Transverse colon (tissue), 4 donors: ENCODE results near the gene CDH15. TPM values are rescaled to one million over a fixed set of nuclear protein-coding genes. Genes with fewer than 3 reads are reported as not detected.

Experiments
- DNase-seq: peaks from one replicate; pipeline ENCODE4 v3.0.0-alpha.2; 2019
- H3K27ac ChIP-seq, 4 donors: fragments of 200-600 bp; sonication (generic); 2 replicates each; pipeline ENCODE4 v1.5.1; 2016 to 2018; ENCODE audit warnings: inconsistent platforms in 4 of 4
- H3K27me3 ChIP-seq: fragments of 200-600 bp; sonication (generic); 2 replicates; pipeline ENCODE4 v1.5.1; 2017; ENCODE audit warnings: inconsistent platforms
- H3K36me3 ChIP-seq, 4 donors: fragments of 200-600 bp; sonication (generic); 2 replicates each; pipeline ENCODE4 v1.5.1; 2017 to 2019; ENCODE audit warnings: inconsistent platforms in 4 of 4
- H3K4me1 ChIP-seq, 4 donors: fragments of 200-600 bp; sonication (generic); 2 replicates each; pipeline ENCODE4 v1.5.1; 2017 to 2020; ENCODE audit warnings: inconsistent platforms in 4 of 4
- H3K4me3 ChIP-seq, 4 donors: fragments of 200-600 bp; sonication (generic); 1 replicate in 1 of 4; 2 replicates in 3 of 4; pipeline versions ENCODE4 v1.5.1 to v1.6.1; 2017 to 2019; ENCODE audit warnings: inconsistent platforms in 4 of 4
- H3K9me3 ChIP-seq, 2 donors: fragments of 200-600 bp; sonication (generic); 2 replicates each; pipeline ENCODE4 v1.5.1; 2017 to 2019; ENCODE audit warnings: inconsistent platforms in 2 of 2
- EP300 ChIP-seq: sonication (generic); formaldehyde crosslinking; IDR thresholded peaks from one replicate; pipeline ENCODE4 v1.6.1; 2017; ENCODE audit warnings: antibody characterized with exemption, low read depth
- POLR2A ChIP-seq: fragments of 450-650 bp; IDR thresholded peaks from one replicate; pipeline ENCODE4 v1.6.1; 2016; ENCODE audit warnings: antibody characterized with exemption, mild to moderate bottlenecking, moderate library complexity
- POLR2AphosphoS5 ChIP-seq, 3 donors: sonication (generic); formaldehyde crosslinking; IDR thresholded peaks; one replicate each; pipeline ENCODE4 v1.6.1; 2016; ENCODE audit warnings: antibody characterized with exemption in 3 of 3
- WGBS, 2 donors: methylation state at CpG; one replicate each; pipeline ENCODE4 v1.1.5; 2018; ENCODE audit warnings: low coverage in 1 of 2; 5-methylcytosine and 5-hydroxymethylcytosine counted together
- in situ Hi-C, 4 donors: fragments of 200-750 bp; cut with MboI; loops; one replicate each; pipeline versions ENCODE4 v1.15.0 to v1.15.1; 2017; ENCODE audit warnings: low sequenced_read_pairs in 3 of 4, low pct_ligation_motif_present in 1 of 4, low pct_unique_long_range_greater_than_20kb in 1 of 4
- intact Hi-C: fragments of 100-400 bp; cut with DNase I; formaldehyde crosslinking; loops from one replicate; pipeline ENCODE4 v1.15.1; 2023; ENCODE audit warnings: low total_unique reads
- total RNA-seq, 4 donors: library from RNA; depleted of rRNA; stranded (reverse); fragments of >200 nt; gene quantifications; one replicate each; pipeline ENCODE4 v1.1.0, GENCODE V29; 2016
- TF ChIP-seq, protein P1 (sequence below), 5 experiments: fragments of 200-600 bp in 3 of 5; fragments of 450-650 bp in 2 of 5; sonication (generic) in 3 of 5; IDR thresholded peaks; 1 replicate in 2 of 5; 2 replicates in 3 of 5; pipeline ENCODE4 v1.5.1; 2016 to 2017; ENCODE audit warnings: antibody characterized with exemption in 5 of 5, inconsistent platforms in 3 of 5, mild to moderate bottlenecking in 2 of 5, moderate library complexity in 1 of 5

Gene CDH15
- total RNA-seq, 4 donors from 2014 or later: not detected

DNA sequence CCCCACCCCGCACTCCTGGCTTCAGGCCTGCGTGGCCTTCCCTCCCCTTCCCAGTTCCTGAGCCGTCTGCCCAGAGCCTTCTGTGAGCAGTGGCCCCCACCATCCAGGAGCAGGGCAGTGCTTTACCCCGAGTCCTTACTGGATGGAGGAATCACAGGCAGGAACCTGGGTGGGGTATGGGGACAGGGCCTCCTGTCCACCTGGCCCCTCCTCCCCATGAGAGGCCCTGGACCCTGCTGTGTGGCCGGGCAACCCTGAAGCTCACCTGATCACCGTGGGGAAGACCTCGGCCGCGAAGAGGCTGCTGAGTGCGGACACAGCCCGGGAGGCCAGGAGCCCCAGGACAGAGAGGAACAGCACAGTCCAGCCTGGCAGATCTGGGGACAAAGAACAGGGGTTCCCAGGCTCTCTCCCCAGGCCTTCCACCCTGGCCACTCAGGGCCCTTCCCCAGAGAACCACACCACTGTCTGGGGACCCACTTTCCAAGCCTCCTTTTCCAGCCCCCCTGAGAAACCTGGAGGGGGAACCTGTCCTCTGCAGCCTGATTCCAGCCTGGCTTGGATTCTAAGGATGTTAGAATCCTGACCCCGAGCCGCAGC lies 25.6 kb downstream of the CDH15 start:
- Histone ChIP-seq H3K4me3 (no peak overlapping the region), H3K27me3 (peaks cover 52% of the 10 kb centered on the region), H3K36me3 (no peaks in the 10 kb centered on the region), H3K9me3 (no peaks in the 10 kb centered on the region), H3K27ac (no peak overlapping the region), H3K4me1 (peaks cover 1 to 23% (median 15%) of the 10 kb centered on the region in 4 donors)
- intact Hi-C loops (no loop called here), in situ Hi-C loops (no loop called here)
- no peak for DNase-seq
- WGBS, 2 donors: 90% methylated on average over 7 to 8 of the region's 13 CpGs
- TF ChIP-seq POLR2AphosphoS5 (IDR thresholded peaks at IDR 0.05) (no peak), EP300 (no peak), POLR2A (no peak)
- TF ChIP-seq, protein P1, sequence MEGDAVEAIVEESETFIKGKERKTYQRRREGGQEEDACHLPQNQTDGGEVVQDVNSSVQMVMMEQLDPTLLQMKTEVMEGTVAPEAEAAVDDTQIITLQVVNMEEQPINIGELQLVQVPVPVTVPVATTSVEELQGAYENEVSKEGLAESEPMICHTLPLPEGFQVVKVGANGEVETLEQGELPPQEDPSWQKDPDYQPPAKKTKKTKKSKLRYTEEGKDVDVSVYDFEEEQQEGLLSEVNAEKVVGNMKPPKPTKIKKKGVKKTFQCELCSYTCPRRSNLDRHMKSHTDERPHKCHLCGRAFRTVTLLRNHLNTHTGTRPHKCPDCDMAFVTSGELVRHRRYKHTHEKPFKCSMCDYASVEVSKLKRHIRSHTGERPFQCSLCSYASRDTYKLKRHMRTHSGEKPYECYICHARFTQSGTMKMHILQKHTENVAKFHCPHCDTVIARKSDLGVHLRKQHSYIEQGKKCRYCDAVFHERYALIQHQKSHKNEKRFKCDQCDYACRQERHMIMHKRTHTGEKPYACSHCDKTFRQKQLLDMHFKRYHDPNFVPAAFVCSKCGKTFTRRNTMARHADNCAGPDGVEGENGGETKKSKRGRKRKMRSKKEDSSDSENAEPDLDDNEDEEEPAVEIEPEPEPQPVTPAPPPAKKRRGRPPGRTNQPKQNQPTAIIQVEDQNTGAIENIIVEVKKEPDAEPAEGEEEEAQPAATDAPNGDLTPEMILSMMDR (IDR thresholded peaks at IDR 0.05): no peak

DNA sequence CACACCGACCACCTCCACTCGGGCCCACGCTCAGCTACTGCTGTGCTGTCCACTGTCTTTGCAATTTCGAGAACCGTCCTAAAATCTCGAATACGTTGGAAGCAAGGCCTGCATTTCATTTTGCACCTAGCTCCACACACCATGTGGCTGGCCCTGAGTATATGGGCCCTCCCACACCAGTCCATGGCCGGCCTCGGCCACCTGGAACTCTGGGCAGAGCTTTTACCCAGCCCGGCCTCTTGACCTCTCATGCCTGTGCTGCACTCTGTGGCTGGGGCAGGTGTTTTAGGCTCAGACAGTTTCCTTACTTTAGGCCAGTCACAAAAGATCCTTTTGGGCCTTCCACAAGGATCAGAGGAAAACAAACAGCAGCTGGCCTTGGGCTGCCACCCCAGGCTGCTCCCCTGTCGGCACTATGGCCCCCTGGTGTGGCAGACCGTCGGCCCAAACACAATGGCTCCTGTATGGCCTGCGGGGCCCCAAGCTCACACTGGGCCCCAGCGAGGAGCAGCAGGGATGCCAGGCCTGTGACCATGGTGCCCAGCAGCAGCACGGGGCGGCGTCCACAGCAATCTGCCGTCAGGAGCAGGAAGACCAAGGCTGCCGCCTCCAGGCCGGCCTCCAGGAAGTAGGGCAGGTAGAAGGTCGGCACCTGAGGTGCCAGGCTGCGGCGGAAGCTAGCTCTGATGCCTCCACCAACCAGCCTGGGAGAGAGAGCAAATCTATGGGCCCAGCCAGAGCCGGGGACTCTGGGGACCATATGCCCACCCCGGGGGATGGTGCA lies 26.3 kb downstream of the CDH15 start:
- no peak for DNase-seq
- in situ Hi-C loops (no loop called here), intact Hi-C loops (no loop called here)
- WGBS, 2 donors: 67 to 81% methylated on average over 1 to 26 of the region's 26 CpGs
- Histone ChIP-seq H3K36me3 (no peaks in the 10 kb centered on the region), H3K27ac (no peak overlapping the region), H3K4me1 (peaks cover 0 to 23% (median 15%) of the 10 kb centered on the region in 4 donors), H3K9me3 (no peaks in the 10 kb centered on the region), H3K27me3 (peaks cover 56% of the 10 kb centered on the region), H3K4me3 (no peak overlapping the region)
- TF ChIP-seq EP300 (no peak), POLR2AphosphoS5 (IDR thresholded peaks at IDR 0.05) (no peak), POLR2A (no peak)
- TF ChIP-seq, protein P1 (IDR thresholded peaks at IDR 0.05): no peak

DNA sequence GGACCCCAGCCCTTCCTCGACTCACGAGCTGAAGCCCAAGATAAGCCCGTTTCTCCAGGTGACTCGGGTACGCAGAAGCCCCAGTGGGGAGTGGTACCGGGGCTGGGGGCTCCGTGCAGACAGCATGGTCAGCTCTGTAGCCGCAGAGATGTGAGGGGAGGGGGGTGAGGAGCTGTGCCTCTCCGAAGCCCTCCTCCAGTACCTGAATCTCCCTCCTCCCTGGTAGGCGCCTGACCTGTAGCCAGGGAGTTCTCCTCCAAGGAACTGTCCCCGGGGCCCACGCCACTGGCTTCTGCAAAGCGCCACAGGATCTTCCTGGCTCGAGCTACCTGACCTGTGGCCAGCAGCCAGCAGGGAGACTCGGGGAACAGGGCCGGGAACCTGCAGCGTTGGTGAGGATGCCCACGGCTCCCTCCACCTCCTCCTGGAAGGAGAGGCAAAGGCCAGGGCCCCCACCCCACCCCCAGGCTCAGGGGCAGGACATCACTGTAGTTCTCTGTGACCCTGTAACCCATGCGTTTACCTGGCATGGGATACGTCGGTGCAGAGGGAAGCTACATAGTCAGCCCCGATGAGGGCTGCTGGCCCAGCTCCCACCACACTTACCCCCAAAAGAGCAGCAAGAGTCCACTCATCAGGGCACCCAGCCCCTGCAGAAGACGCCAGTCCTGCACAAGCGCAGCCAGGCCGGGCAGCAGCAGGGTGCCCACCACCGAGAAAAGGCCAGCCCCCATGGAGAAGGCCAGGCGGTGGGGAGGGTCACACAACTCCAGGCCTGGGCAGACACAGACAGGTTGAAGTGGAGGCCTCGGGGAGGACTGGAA lies 27.1 kb downstream of the CDH15 start:
- TF ChIP-seq, protein P1 (IDR thresholded peaks at IDR 0.05): no peak
- TF ChIP-seq POLR2AphosphoS5 (IDR thresholded peaks at IDR 0.05): no peak
- H3K27me3 ChIP-seq: peaks cover 65% of the 10 kb centered on the region
- no peak overlapping the region for H3K4me3 ChIP-seq
- intact Hi-C loops (no loop called here), in situ Hi-C loops (no loop called here)
- 78% methylated on average over 22 of the region's 28 CpGs; no CpG with 5 or more reads in 1 of the 2 donors for WGBS, 2 donors
- DNase-seq: no peak
- no peaks in the 10 kb centered on the region for H3K36me3 ChIP-seq
- H3K4me1 ChIP-seq: peaks cover 0 to 23% (median 15%) of the 10 kb centered on the region in 4 donors
- no peaks in the 10 kb centered on the region for H3K9me3 ChIP-seq
- H3K27ac ChIP-seq: no peak overlapping the region
